ENCODE data around the gene REPS1. TPM values are rescaled to one million over a fixed set of nuclear protein-coding genes. Genes with fewer than 3 reads are reported as not detected.

REPS1 gene
- total RNA-seq, 1 donor from 2014 or later: 42.2 TPM

Other genes starting within 250 kb of the REPS1 start
- 10.1 TPM for gene CCDC28A, start 214.5 kb downstream of the REPS1 start, total RNA-seq
- not detected for gene ECT2L, start 192.2 kb downstream of the REPS1 start, total RNA-seq
- 36.4 TPM for gene ABRACL, start 40.5 kb upstream of the REPS1 start, total RNA-seq
- gene HECA, start 146.8 kb upstream of the REPS1 start, total RNA-seq: 23.6 TPM